Activated T-helper 1 cell treated with anti-CD3 and anti-CD28 coated beads, Interleukin-12 subunit alpha, Interleukin-12 subunit beta, Interleukin-2, Interleukin-4 antibody, amounts not matched to agents 30 ng/mL and 10 ng/mL and 1 ng/mL, durations not matched to agents 14 hours and 24 hours and 36 hours (primary cell): ENCODE measurements around the gene LNX2. TPM values are rescaled to one million over a fixed set of nuclear protein-coding genes. Genes with fewer than 3 reads are reported as not detected.

ENCODE experiments used
- DNase-seq: peaks from one replicate; pipeline ENCODE4 v3.0.0; 2021; ENCODE audit warnings: low spot score
- H3K27ac Mint-ChIP-seq: one replicate; pipeline ENCODE4 v1.8.0; 2021; ENCODE audit warnings: mild to moderate bottlenecking, mixed read lengths
- H3K27me3 Mint-ChIP-seq: one replicate; pipeline ENCODE4 v1.8.0; 2022; ENCODE audit warnings: mild to moderate bottlenecking, moderate library complexity, mixed read lengths; ENCODE audit not compliant: insufficient read depth
- H3K36me3 Mint-ChIP-seq: one replicate; pipeline ENCODE4 v1.8.0; 2021; ENCODE audit warnings: low read depth, mixed read lengths
- H3K4me1 Mint-ChIP-seq: one replicate; pipeline ENCODE4 v1.8.0; 2021; ENCODE audit warnings: low read depth, mixed read lengths
- H3K4me3 Mint-ChIP-seq: one replicate; pipeline ENCODE4 v1.8.0; 2021; ENCODE audit warnings: mild to moderate bottlenecking, moderate library complexity, mixed read lengths
- H3K9me3 Mint-ChIP-seq: one replicate; pipeline ENCODE4 v1.8.0; 2021; ENCODE audit warnings: mixed read lengths
- intact Hi-C: fragments of 100-400 bp; cut with micrococcal nuclease; formaldehyde crosslinking; loops from one replicate; pipeline ENCODE4 v1.15.1; 2024
- total RNA-seq: library from RNA; stranded (reverse); gene quantifications from 2 replicates; pipeline ENCODE4 v1.2.3, GENCODE V29; 2022

LNX2 gene
- total RNA-seq, 1 donor from 2014 or later, result 4.1 TPM

DNA sequence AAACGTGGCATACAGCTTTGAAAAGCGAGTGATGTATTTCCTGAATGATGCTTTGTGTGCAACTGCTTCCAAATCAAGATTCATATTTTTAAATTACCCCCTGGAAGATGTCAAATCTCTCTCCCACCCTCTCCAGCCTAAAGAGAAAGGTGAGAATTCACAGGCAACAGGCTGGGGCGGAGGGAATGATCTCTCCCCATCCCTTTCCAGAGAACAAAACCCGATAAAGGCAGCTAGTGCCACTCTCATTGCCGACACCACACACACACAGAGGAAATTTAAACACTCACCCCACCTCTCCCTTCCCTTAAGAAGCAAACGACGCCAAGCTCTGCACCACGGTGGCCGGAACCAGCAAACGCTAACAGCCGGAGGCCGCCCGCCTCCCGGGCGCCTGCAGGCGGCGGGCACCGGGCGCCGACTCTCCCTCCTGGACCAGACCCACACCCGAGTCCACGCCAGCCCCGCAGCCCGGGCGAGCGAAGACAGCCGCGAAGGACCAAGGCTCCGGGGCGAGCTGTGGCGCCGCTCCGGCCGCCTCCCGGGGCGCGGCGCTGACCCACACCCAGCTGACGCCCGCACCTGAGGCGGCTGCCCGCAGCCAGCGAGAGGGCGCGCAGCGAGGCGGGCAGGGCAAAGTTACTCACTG, 477 bp downstream of the LNX2 start:
- H3K27me3 Mint-ChIP-seq, result no peaks in the 10 kb centered on the region
- intact Hi-C loops, result loop anchor here (1.0 to 5.0 kb wide), 11 partner anchors 82 to 1433 kb away; partner anchors contain the start of genes CDK8, MTIF3, PAN3 and POMP
- peaks cover 50% of the 10 kb centered on the region for H3K4me1 Mint-ChIP-seq
- peak; percentile 34 for DNase-seq
- H3K27ac Mint-ChIP-seq, result peak overlapping the region; percentile 82
- peak overlapping the region; percentile 88 for H3K4me3 Mint-ChIP-seq
- no peaks in the 10 kb centered on the region for H3K9me3 Mint-ChIP-seq
- H3K36me3 Mint-ChIP-seq, result peaks cover 26% of the 10 kb centered on the region

DNA sequence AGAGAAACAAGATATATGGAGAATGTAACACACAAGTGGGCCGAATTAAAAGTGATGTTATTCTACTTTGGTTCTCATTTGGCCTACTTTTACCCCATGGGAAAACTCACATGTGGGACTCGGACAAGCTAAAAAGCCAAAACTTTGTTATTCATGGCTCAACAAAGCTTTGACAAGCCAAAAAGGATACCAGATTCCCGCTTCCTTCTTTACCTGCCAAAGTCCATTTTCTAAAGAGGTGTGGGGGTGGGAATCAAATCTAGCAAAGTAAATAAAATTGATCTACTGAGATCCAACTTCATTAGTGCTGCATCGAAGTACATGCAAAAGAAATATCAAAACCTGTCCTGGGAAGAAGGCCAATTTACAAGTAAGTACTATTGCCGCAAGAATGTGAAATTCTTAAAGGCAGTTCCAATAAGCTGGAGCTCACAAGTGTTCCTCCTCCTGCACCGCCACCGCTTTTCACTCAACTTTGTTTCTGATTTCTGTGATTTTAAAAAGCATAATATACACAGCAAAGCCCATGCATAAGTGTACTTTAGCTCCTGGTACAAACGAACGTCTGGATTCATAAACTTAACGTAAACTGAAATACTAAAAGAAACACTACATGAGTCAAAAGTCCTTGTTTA, 1.1 kb downstream of the LNX2 start:
- Mint-ChIP-seq H3K27me3 (no peaks in the 10 kb centered on the region), H3K27ac (peak overlapping the region; percentile 82), H3K4me3 (peak overlapping the region; percentile 88), H3K4me1 (peaks cover 47% of the 10 kb centered on the region), H3K36me3 (peaks cover 23% of the 10 kb centered on the region), H3K9me3 (no peaks in the 10 kb centered on the region)
- intact Hi-C loops, result no loop called here
- no peak for DNase-seq

DNA sequence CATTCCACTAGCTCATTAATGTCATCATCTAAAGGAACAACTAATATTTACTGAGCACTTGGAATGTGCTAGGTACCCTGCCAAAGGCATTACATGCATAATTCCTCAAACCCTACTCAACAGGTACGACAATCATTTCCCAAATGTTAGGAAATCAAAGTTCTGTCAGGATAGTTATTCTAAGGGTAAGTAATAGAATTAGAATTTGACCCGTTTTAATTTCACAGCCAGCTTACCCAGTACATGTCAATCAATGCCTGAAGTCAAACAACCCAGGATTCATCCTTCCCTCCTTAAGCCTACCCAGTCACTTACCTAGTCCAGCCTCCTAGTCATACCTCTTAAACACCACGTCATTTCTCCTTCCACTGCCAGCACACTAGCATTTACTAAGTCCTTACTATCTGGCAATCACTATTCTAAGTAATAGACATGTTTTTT, 2.4 kb downstream of the LNX2 start:
- H3K27me3 Mint-ChIP-seq, result no peaks in the 10 kb centered on the region
- no peak overlapping the region for H3K4me3 Mint-ChIP-seq
- intact Hi-C loops, result no loop called here
- H3K27ac Mint-ChIP-seq, result no peak overlapping the region
- H3K9me3 Mint-ChIP-seq, result no peaks in the 10 kb centered on the region
- DNase-seq, result no peak
- peaks cover 35% of the 10 kb centered on the region for H3K4me1 Mint-ChIP-seq
- peaks cover 10% of the 10 kb centered on the region for H3K36me3 Mint-ChIP-seq

DNA sequence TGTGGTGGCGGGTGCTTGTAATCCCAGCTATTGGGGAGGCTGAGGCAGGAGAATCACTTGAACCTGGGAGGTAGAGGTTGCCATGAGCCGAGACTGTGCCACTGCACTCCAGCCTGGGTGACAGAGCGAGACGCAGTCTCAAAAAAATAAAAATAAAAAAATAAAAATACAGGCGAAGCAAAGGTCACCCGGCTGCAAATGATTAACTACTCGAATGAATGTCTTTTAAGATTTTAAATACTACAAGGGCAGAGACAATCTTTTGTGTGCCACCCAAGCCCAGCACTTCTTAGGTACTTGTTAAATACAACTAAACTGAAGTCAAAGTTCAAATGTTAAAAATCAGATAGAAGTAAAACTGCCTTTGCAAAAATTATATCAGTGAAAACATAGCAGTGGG, 6.7 kb downstream of the LNX2 start:
- no peak for DNase-seq
- H3K9me3 Mint-ChIP-seq, result no peaks in the 10 kb centered on the region
- H3K36me3 Mint-ChIP-seq, result peaks cover 3% of the 10 kb centered on the region
- H3K4me1 Mint-ChIP-seq, result peaks cover 27% of the 10 kb centered on the region
- no peaks in the 10 kb centered on the region for H3K27me3 Mint-ChIP-seq
- no peak overlapping the region for H3K27ac Mint-ChIP-seq
- intact Hi-C loops, result no loop called here
- no peak overlapping the region for H3K4me3 Mint-ChIP-seq

DNA sequence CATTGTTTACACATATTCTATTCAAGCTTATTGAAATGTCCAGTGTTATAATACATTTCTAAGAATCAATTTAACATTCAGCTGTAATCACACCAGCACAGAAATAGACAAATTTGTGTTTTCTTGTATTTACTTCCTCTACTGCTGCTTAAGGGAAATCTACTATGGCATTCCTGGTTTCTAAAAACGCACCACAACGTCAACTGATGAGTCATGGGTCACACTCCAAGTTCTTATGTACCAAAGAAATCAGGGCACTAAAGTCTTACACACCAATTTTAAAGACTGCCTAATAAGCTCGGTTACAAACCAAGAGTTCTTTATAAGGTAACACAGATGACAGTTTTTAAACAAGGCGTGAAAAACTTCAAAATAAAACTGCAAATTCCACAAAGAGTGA, 13.2 kb downstream of the LNX2 start:
- no peaks in the 10 kb centered on the region for H3K36me3 Mint-ChIP-seq
- no peak for DNase-seq
- no peak overlapping the region for H3K4me3 Mint-ChIP-seq
- no peaks in the 10 kb centered on the region for H3K27me3 Mint-ChIP-seq
- no peak overlapping the region for H3K27ac Mint-ChIP-seq
- intact Hi-C loops, result no loop called here
- no peaks in the 10 kb centered on the region for H3K9me3 Mint-ChIP-seq
- peaks cover 11% of the 10 kb centered on the region for H3K4me1 Mint-ChIP-seq

DNA sequence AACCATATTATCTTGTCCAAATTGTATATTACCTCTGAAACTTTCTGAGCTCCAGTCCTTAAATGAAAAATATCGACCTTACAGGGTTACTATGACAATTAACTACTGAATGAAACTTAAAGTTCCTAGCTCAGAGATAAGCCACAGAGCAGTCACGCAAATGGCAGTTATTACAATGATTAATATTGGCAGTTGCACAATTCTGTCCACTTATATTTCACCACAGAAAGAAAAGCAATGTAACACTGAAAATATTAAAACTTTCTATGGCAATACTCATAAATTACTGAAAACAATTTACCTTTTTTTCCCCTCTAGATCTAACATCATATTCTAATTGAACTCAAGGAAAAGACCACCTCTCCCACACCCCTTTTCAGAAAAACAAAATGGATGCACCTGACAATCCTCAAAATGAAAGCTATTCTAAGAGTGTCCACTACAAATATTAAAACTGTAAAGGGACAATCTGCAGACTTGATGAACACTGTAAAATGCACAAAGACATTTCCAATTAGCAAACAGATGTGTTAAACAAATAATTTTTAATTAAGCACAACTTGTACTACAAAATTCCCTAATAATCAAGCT, 14.6 kb downstream of the LNX2 start:
- DNase-seq, result no peak
- Mint-ChIP-seq H3K27ac (no peak overlapping the region), H3K27me3 (no peaks in the 10 kb centered on the region), H3K9me3 (no peaks in the 10 kb centered on the region), H3K4me3 (no peak overlapping the region), H3K36me3 (no peaks in the 10 kb centered on the region), H3K4me1 (peaks cover 5% of the 10 kb centered on the region)
- intact Hi-C loops, result no loop called here

DNA sequence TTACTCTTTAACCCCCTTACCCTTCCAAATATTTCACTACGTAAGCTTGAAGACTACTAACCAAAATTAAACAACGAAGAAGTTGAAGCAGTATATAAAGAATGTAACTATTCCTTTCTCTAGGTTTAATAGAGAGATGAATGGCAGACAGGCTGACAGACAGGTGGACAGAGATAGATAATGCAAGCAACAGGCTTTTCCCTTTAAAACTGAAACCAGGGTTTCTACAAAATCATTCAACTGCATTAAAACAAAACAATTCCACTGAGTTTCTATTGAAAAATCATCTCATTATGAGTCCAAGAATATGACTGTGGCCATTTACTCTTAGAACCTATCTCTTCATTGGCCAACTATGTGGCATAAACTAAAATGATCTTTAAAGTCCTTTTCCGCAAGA, 15.2 kb downstream of the LNX2 start:
- no peaks in the 10 kb centered on the region for H3K27me3 Mint-ChIP-seq
- no peak overlapping the region for H3K27ac Mint-ChIP-seq
- intact Hi-C loops, result no loop called here
- no peak overlapping the region for H3K4me3 Mint-ChIP-seq
- H3K9me3 Mint-ChIP-seq, result no peaks in the 10 kb centered on the region
- no peaks in the 10 kb centered on the region for H3K4me1 Mint-ChIP-seq
- H3K36me3 Mint-ChIP-seq, result no peaks in the 10 kb centered on the region
- DNase-seq, result no peak

DNA sequence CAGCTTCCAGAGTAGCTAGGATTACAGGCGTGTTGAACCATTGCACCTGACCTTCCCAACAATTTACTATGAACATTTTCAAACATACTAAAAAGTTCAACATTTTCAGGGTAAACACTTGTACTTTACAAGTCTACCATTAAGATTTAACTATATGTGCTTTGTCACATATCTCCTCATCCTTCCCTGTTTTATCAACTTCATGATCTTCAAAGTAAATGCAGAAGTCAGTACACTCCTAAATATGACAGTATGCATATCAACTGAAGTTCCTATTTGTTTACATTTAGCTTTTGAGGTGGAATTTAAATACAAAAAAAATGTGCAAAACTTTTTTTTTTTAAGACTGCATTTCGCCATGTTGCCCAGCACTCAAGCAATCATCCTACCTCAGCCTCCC, 18.5 kb downstream of the LNX2 start:
- no peaks in the 10 kb centered on the region for H3K27me3 Mint-ChIP-seq
- intact Hi-C loops, result no loop called here
- H3K4me3 Mint-ChIP-seq, result no peak overlapping the region
- no peaks in the 10 kb centered on the region for H3K36me3 Mint-ChIP-seq
- H3K4me1 Mint-ChIP-seq, result no peaks in the 10 kb centered on the region
- DNase-seq, result no peak
- H3K9me3 Mint-ChIP-seq, result no peaks in the 10 kb centered on the region
- no peak overlapping the region for H3K27ac Mint-ChIP-seq

DNA sequence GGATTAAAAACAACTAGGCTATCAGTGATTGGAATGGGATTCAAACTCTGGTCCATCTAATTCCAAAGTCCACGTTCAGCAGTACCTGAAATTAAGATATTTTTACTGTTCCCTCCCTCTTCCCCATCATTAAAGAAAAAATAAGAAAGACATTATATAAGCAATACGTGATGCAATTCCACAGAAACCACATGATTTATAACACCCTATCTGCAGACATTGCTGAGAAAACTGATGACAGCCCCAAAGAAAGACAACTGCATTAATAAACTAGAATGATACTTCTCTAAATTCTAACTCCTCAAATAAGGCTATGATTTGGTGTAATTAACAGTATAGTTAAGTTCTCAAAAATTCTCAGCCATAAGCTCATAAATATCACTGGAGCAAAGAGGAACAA, 19.1 kb downstream of the LNX2 start:
- intact Hi-C loops, result no loop called here
- Mint-ChIP-seq H3K27ac (no peak overlapping the region), H3K4me3 (no peak overlapping the region), H3K9me3 (no peaks in the 10 kb centered on the region), H3K4me1 (no peaks in the 10 kb centered on the region), H3K27me3 (no peaks in the 10 kb centered on the region), H3K36me3 (no peaks in the 10 kb centered on the region)
- no peak for DNase-seq

DNA sequence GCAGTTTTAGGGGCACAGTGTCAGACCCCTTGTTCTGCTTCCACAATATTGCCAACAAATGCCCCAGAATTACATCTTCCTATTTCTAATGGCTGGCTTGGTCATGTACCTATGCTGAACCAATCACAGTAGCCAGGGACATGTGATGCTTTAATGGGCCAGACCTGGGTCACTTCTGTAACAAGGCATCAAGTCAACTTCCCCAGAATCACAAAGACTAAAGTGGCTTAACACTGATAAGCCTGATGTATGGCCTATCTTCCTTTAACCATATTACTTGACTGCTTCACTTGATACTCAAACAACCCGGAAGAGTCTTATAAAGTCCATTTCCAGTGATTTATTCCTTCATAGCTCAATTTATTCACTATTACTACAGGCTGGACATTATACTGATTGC, 19.6 kb downstream of the LNX2 start:
- DNase-seq, result no peak
- no peak overlapping the region for H3K27ac Mint-ChIP-seq
- no peaks in the 10 kb centered on the region for H3K36me3 Mint-ChIP-seq
- H3K27me3 Mint-ChIP-seq, result no peaks in the 10 kb centered on the region
- H3K4me3 Mint-ChIP-seq, result no peak overlapping the region
- H3K4me1 Mint-ChIP-seq, result no peaks in the 10 kb centered on the region
- no peaks in the 10 kb centered on the region for H3K9me3 Mint-ChIP-seq
- intact Hi-C loops, result no loop called here

DNA sequence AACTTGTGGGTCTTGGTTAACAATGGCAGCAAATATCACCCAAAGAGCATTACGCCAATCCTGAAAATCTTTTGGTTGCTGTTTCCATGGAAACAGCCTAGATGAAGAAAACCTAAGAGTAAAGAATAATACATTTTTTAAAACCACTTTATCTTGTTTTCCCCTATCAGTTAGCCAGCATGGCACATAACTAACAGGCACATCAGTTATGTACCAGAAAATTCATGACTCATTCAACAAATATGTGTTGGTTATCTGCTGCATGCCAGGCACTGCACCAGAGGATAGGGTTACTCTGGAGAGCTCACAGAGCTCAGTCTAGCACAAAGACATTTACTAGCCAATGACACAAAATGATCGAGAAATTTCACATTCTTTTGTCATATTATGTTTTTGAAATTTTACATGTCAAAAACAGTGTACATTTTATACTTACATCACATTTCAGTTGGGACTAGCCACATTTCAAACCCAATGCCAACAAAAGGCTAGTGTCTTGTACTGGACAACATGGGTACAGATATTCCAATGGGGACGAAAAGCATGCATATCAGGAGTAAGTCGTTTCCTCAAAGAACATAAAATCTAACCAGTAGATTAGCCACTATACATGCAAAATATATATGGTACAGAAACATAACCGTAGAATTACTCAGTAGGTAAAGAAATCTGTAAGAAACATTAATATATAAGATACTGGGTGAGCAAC, 20.3 kb downstream of the LNX2 start:
- no peak overlapping the region for H3K27ac Mint-ChIP-seq
- no peak for DNase-seq
- no peak overlapping the region for H3K4me3 Mint-ChIP-seq
- H3K4me1 Mint-ChIP-seq, result no peaks in the 10 kb centered on the region
- no peaks in the 10 kb centered on the region for H3K27me3 Mint-ChIP-seq
- no peaks in the 10 kb centered on the region for H3K36me3 Mint-ChIP-seq
- intact Hi-C loops, result no loop called here
- no peaks in the 10 kb centered on the region for H3K9me3 Mint-ChIP-seq

DNA sequence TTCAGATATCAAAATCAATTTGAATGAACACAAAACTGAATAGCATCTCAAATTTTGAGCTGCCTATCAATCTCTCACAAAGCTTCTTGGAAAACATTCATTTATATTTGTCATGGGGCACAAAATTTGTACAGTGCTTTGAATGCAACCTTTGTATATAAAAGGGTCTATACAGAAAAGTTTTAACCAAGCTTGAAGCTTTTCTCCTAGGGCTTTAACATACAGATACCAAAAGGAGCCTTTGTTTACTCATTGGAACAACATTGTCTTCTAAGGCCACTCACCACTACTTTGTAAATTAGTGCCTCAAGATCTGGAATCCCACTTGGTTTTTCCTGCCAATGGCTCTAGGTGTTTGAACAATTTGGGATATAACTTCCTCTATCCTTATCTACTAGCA, 21.2 kb downstream of the LNX2 start:
- no peaks in the 10 kb centered on the region for H3K36me3 Mint-ChIP-seq
- DNase-seq, result no peak
- H3K4me1 Mint-ChIP-seq, result no peaks in the 10 kb centered on the region
- H3K27me3 Mint-ChIP-seq, result no peaks in the 10 kb centered on the region
- no peaks in the 10 kb centered on the region for H3K9me3 Mint-ChIP-seq
- H3K27ac Mint-ChIP-seq, result no peak overlapping the region
- no peak overlapping the region for H3K4me3 Mint-ChIP-seq
- intact Hi-C loops, result no loop called here
